HCT116 (cell line): Measurements from ENCODE around the gene USP48. TPM values are rescaled to one million over a fixed set of nuclear protein-coding genes. Genes with fewer than 3 reads are reported as not detected.

Experiments
- ATAC-seq: fragments of 200-7000 bp; cut with Tn5 transposase; 2 replicates; pipeline ENCODE4 v1.9.1; 2020; ENCODE audit warnings: mild to moderate bottlenecking, moderate library complexity
- BruUV-seq: library from RNA; stranded (reverse); fragments of 400-500 nt; replicated peaks from 2 replicates; lab custom pipeline; 2021; lab: Mats Ljungman, UMichigan
- CTCF ChIA-PET: fragments of 300-600 bp; sonication (Branson Sonifier 250); formaldehyde crosslinking; loops from one replicate; lab custom pipeline; 2021; ENCODE audit warnings: antibody characterized with exemption; lab: Charles Lee
- POLR2A ChIA-PET: fragments of 300-600, 350-600 bp; sonication (Branson Sonifier 250); formaldehyde crosslinking; loops from one replicate; lab custom pipeline; 2021; ENCODE audit warnings: antibody characterized with exemption; lab: Charles Lee
- RAD21 ChIA-PET, 2 experiments: fragments of 300-600 bp; sonication (Branson Sonifier 250); formaldehyde crosslinking; loops; one replicate each; lab custom pipeline; 2023; ENCODE audit warnings: low total read pairs in 2 of 2; ENCODE audit not compliant: uncharacterized antibody in 2 of 2, unreplicated experiment in 2 of 2, low non-redundant PET in 1 of 2; lab: Charles Lee
- DNase-seq: peaks from one replicate; pipeline ENCODE4 v3.0.0-alpha.2; 2010; ENCODE audit warnings: low read depth, low spot score
- H2AFZ ChIP-seq: fragments of 200-600 bp; shearing (Covaris generic), sonication (generic); 2 replicates; pipeline ENCODE4 v1.6.1; 2017; ENCODE audit warnings: low read depth, mixed run types, mixed read lengths, antibody characterized with exemption, low read length; ENCODE audit not compliant: poor library complexity, severe bottlenecking
- H3K27ac ChIP-seq: 2 replicates; pipeline ENCODE4 v1.5.1; 2012; ENCODE audit warnings: low read depth, low read length
- H3K27me3 ChIP-seq: fragments of 200-600 bp; sonication (generic); 2 replicates; pipeline ENCODE4 v1.6.1; 2016; ENCODE audit warnings: mixed run types, low read length, mixed read lengths; ENCODE audit not compliant: insufficient read depth
- H3K36me3 ChIP-seq, 2 experiments: fragments of 200-500 bp in 1 of 2; fragments of 200-600 bp in 1 of 2; sonication (Bioruptor generic) in 1 of 2; sonication (generic) in 1 of 2; 2 replicates each; pipeline versions ENCODE4 v1.5.1 to v1.6.1; 2014 to 2016; ENCODE audit warnings: low read length in 2 of 2, inconsistent platforms in 1 of 2, mixed read lengths in 1 of 2, mixed run types in 1 of 2; ENCODE audit not compliant: insufficient read depth in 2 of 2, control insufficient read depth in 1 of 2
- H3K4me1 ChIP-seq, 2 experiments: fragments of 200-600 bp in 1 of 2; sonication (generic) in 1 of 2; 2 replicates each; pipeline versions ENCODE4 v1.5.1 to v1.6.1; 2012 to 2017; ENCODE audit warnings: low read length in 2 of 2, inconsistent platforms in 1 of 2, mild to moderate bottlenecking in 1 of 2, mixed read lengths in 1 of 2, mixed run types in 1 of 2, moderate library complexity in 1 of 2; ENCODE audit not compliant: insufficient read depth in 2 of 2, control insufficient read depth in 1 of 2
- H3K4me2 ChIP-seq: fragments of 200-600 bp; sonication (generic); 2 replicates; pipeline ENCODE4 v1.6.1; 2017; ENCODE audit warnings: mixed run types, low read length, mixed read lengths
- H3K4me3 ChIP-seq, 2 experiments: fragments of 200-600 bp in 1 of 2; sonication (generic) in 1 of 2; replicated peaks in 1 of 2; 2 replicates each; pipeline ENCODE4 v1.5.1; 2011 to 2016; ENCODE audit warnings: low read length in 2 of 2, control low read depth in 1 of 2, low read depth in 1 of 2, mild to moderate bottlenecking in 1 of 2, mixed read lengths in 1 of 2, mixed run types in 1 of 2
- H3K79me2 ChIP-seq: fragments of 200-600 bp; sonication (generic); 2 replicates; pipeline ENCODE4 v1.6.1; 2017; ENCODE audit warnings: mild to moderate bottlenecking, mixed run types, low read length, moderate library complexity, mixed read lengths; ENCODE audit not compliant: insufficient read depth
- H3K9ac ChIP-seq: fragments of 200-600 bp; sonication (generic); 2 replicates; pipeline ENCODE4 v1.6.1; 2016; ENCODE audit warnings: low read length, mixed read lengths
- H3K9me2 ChIP-seq: fragments of 200-600 bp; sonication (generic), shearing (Covaris generic); 2 replicates; pipeline ENCODE4 v1.6.1; 2017; ENCODE audit warnings: mixed run types, mild to moderate bottlenecking, moderate library complexity; ENCODE audit not compliant: insufficient read depth
- H3K9me3 ChIP-seq, 2 experiments: fragments of 200-500 bp in 1 of 2; fragments of 200-600 bp in 1 of 2; sonication (Bioruptor generic) in 1 of 2; sonication (generic) in 1 of 2; 2 replicates each; pipeline ENCODE4 v1.6.1; 2014 to 2017; ENCODE audit warnings: low read length in 2 of 2, mixed read lengths in 2 of 2, inconsistent platforms in 1 of 2, low read depth in 1 of 2, mild to moderate bottlenecking in 1 of 2, mixed run types in 1 of 2, moderate library complexity in 1 of 2; ENCODE audit not compliant: control insufficient read depth in 1 of 2, insufficient read depth in 1 of 2
- H4K20me1 ChIP-seq: fragments of 200-600 bp; sonication (generic), shearing (Covaris generic); 2 replicates; pipeline ENCODE4 v1.6.1; 2017; ENCODE audit warnings: mixed run types, mild to moderate bottlenecking, moderate library complexity; ENCODE audit not compliant: insufficient read depth
- ATF3 ChIP-seq: IDR thresholded peaks from 2 replicates; pipeline ENCODE4 v1.6.1; 2012
- CEBPB ChIP-seq: IDR thresholded peaks from 2 replicates; pipeline ENCODE4 v1.6.1; 2012; ENCODE audit warnings: low read depth
- ELF1 ChIP-seq: IDR thresholded peaks from 2 replicates; pipeline ENCODE4 v1.6.1; 2012; ENCODE audit warnings: low read depth, borderline replicate concordance
- EZH2phosphoT487 ChIP-seq: fragments of 200-600 bp; IDR thresholded peaks from 2 replicates; pipeline ENCODE4 v1.6.1; 2018; ENCODE audit warnings: antibody characterized with exemption, borderline replicate concordance
- POLR2A ChIP-seq: IDR thresholded peaks from 2 replicates; pipeline ENCODE4 v1.7.0; 2011; ENCODE audit warnings: borderline replicate concordance; ENCODE audit not compliant: insufficient read depth, insufficient read length; ENCODE audit errors: extremely low read depth
- POLR2AphosphoS5 ChIP-seq: IDR thresholded peaks from 2 replicates; pipeline ENCODE4 v1.6.1; 2011; ENCODE audit warnings: mild to moderate bottlenecking, low read depth, low read length, moderate library complexity
- RAD21 ChIP-seq: IDR thresholded peaks from 2 replicates; pipeline ENCODE4 v1.6.1; 2012; ENCODE audit warnings: low read depth, mild to moderate bottlenecking
- SIN3A ChIP-seq: IDR thresholded peaks from 2 replicates; pipeline ENCODE4 v1.6.1; 2012; ENCODE audit warnings: low read depth
- YY1 ChIP-seq: IDR thresholded peaks from 2 replicates; pipeline ENCODE4 v1.6.1; 2011; ENCODE audit warnings: low read length, low read depth, moderate library complexity, mild to moderate bottlenecking; ENCODE audit not compliant: insufficient replicate concordance; ENCODE audit errors: extremely low read depth
- ZBTB33 ChIP-seq: IDR thresholded peaks from 2 replicates; pipeline ENCODE4 v1.6.1; 2011; ENCODE audit warnings: mild to moderate bottlenecking, low read length, moderate library complexity; ENCODE audit not compliant: insufficient replicate concordance; ENCODE audit errors: extremely low read depth
- ZNF274 ChIP-seq: fragments of 200-500 bp; sonication (Bioruptor generic); IDR thresholded peaks from 2 replicates; pipeline ENCODE4 v1.6.1; 2014; ENCODE audit warnings: mild to moderate bottlenecking, low read depth, low read length, inconsistent platforms
- intact Hi-C: fragments of 100-400 bp; cut with micrococcal nuclease; formaldehyde crosslinking; loops from 2 replicates; pipeline ENCODE4 v1.10.0; 2022
- total RNA-seq: library from RNA; stranded (reverse); gene quantifications from one replicate; pipeline ENCODE4 v1.2.1, GENCODE V29; 2021; ENCODE audit not compliant: unreplicated experiment

The USP48 gene
- total RNA-seq, 1 experiment from 2014 or later: 54.8 TPM

GRCh38 chr1:21685946-21686678 lies 96.8 kb downstream of the USP48 start:
- Histone ChIP-seq H3K79me2 (no peaks in the 10 kb centered on the region), H3K9me3 (no peaks in the 10 kb centered on the region), H3K9me2 (no peaks in the 10 kb centered on the region), H2AFZ (no peak overlapping the region), H3K4me1 (no peaks in the 10 kb centered on the region), H3K4me3 (no peak overlapping the region), H3K27me3 (no peaks in the 10 kb centered on the region), H3K36me3 (peaks cover 5 to 21% of the 10 kb centered on the region in 2 experiments; a peak in 2 of 4 replicates), H3K27ac (no peak overlapping the region), H3K9ac (no peak overlapping the region), H4K20me1 (no peaks in the 10 kb centered on the region), H3K4me2 (no peak overlapping the region)
- no peak for TF ChIP-seq RAD21
- no peak for TF ChIP-seq ATF3
- TF ChIP-seq ZNF274: no peak
- no peak for TF ChIP-seq ELF1
- no peak for TF ChIP-seq EZH2phosphoT487
- TF ChIP-seq YY1: no peak
- no peak for TF ChIP-seq POLR2A
- TF ChIP-seq POLR2AphosphoS5: no peak
- TF ChIP-seq CEBPB: no peak
- TF ChIP-seq SIN3A: no peak
- no peak for TF ChIP-seq ZBTB33
- no peak for ATAC-seq
- ChIA-PET CTCF (no interaction called here), POLR2A (no interaction called here), RAD21 (no interaction called here)
- BruUV-seq: no TSS peak
- no peak for DNase-seq
- intact Hi-C loops: no loop called here
